Dermis lymphatic vessel endothelial cell (primary cell): Measurements from ENCODE around the gene DPRX. TPM values are rescaled to one million over a fixed set of nuclear protein-coding genes. Genes with fewer than 3 reads are reported as not detected.

ENCODE experiments used
- total RNA-seq: library from RNA; depleted of rRNA; stranded (reverse); fragments of >200 nt; gene quantifications from 2 replicates; pipeline ENCODE4 v1.2.1, GENCODE V29; 2014

Gene DPRX, protein sequence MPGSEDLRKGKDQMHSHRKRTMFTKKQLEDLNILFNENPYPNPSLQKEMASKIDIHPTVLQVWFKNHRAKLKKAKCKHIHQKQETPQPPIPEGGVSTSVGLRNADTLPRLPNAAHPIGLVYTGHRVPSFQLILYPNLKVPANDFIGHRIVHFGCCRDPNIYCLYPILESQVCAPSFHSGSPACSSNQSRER
- not detected in 2 replicates for total RNA-seq

GRCh38 chr19:53631949-53632407, at the start of gene DPRX:
TSS of gene DPRX (plus strand) at chr19:53631999. CDS start at chr19:53632107, 108 bp downstream.

Other genes with a start within 250 kb of the DPRX start
- gene ZNF765, start 236.8 kb upstream of the DPRX start, total RNA-seq = 11.5 and 16.1 TPM in 2 replicates
- gene ZNF761, start 200.0 kb upstream of the DPRX start, total RNA-seq = 6.9 and 9.4 TPM in 2 replicates
- 4.4 and 7.3 TPM in 2 replicates for gene ZNF813, start 164.3 kb upstream of the DPRX start, total RNA-seq
- 6.7 and 7.4 TPM in 2 replicates for gene ZNF331, start 93.9 kb upstream of the DPRX start, total RNA-seq
- 0.22 and 0.43 TPM in 2 replicates for gene NLRP12, start 192.3 kb downstream of the DPRX start, total RNA-seq
- 6.0 and 11.6 TPM in 2 replicates for gene MYADM, start 235.9 kb downstream of the DPRX start, total RNA-seq